Ishikawa (cell line): Measurements from ENCODE around the gene HBM.

Experiments used
- CEBPB ChIP-seq: IDR thresholded peaks from 2 replicates; pipeline ENCODE4 v1.6.1; 2012
- CREB1 ChIP-seq: IDR thresholded peaks from 2 replicates; pipeline ENCODE4 v1.6.1; 2012; ENCODE audit warnings: low read depth
- EGR1 ChIP-seq: IDR thresholded peaks from 2 replicates; pipeline ENCODE4 v1.6.1; 2012
- EP300 ChIP-seq: IDR thresholded peaks from 2 replicates; pipeline ENCODE4 v1.6.1; 2012; ENCODE audit warnings: borderline replicate concordance
- FOXM1 ChIP-seq: IDR thresholded peaks from 2 replicates; pipeline ENCODE4 v1.6.1; 2012; ENCODE audit warnings: low read depth, borderline replicate concordance
- NFIC ChIP-seq: IDR thresholded peaks from 2 replicates; pipeline ENCODE4 v1.6.1; 2012
- RAD21 ChIP-seq: IDR thresholded peaks from 2 replicates; pipeline ENCODE4 v1.6.1; 2012; ENCODE audit warnings: low read depth
- REST ChIP-seq: IDR thresholded peaks from 2 replicates; pipeline ENCODE4 v1.6.1; 2012; ENCODE audit warnings: low read depth, mild to moderate bottlenecking
- TAF1 ChIP-seq: IDR thresholded peaks from 2 replicates; pipeline ENCODE4 v1.6.1; 2012; ENCODE audit warnings: low read depth, mild to moderate bottlenecking
- TCF12 ChIP-seq: IDR thresholded peaks from 2 replicates; pipeline ENCODE4 v1.6.1; 2012; ENCODE audit warnings: low read depth
- TEAD4 ChIP-seq: IDR thresholded peaks from 2 replicates; pipeline ENCODE4 v1.6.1; 2012
- YY1 ChIP-seq: IDR thresholded peaks from 2 replicates; pipeline ENCODE4 v1.6.1; 2012; ENCODE audit warnings: low read depth
- ZBTB7A ChIP-seq: IDR thresholded peaks from 2 replicates; pipeline ENCODE4 v1.6.1; 2012; ENCODE audit warnings: low read depth
- TF ChIP-seq, protein P1 (sequence below): IDR thresholded peaks from 2 replicates; pipeline ENCODE4 v1.6.1; 2012
- TF ChIP-seq, protein P2 (sequence below): IDR thresholded peaks from 2 replicates; pipeline ENCODE4 v1.6.1; 2012

The HBM gene

GRCh38 chr16:146646-147045 lies 19.1 kb upstream of the HBM start:
- TF ChIP-seq YY1 = no peak
- TF ChIP-seq FOXM1 = no peak
- TF ChIP-seq CREB1 = no peak
- TF ChIP-seq TAF1 = no peak
- TF ChIP-seq, protein P1, sequence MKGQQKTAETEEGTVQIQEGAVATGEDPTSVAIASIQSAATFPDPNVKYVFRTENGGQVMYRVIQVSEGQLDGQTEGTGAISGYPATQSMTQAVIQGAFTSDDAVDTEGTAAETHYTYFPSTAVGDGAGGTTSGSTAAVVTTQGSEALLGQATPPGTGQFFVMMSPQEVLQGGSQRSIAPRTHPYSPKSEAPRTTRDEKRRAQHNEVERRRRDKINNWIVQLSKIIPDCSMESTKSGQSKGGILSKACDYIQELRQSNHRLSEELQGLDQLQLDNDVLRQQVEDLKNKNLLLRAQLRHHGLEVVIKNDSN = no peak

- TF ChIP-seq EP300 (no peak), NFIC (no peak), RAD21 (no peak), YY1 (no peak), ZBTB7A (no peak)
These were observed 16.6 kb upstream of the HBM start for GRCh38 chr16:149024-149660.

GRCh38 chr16:152141-153128 lies 13.3 kb upstream of the HBM start, which contains the start of gene HBZ:
Gene HBZ (plus strand): TSS chr16:152644. CDS start chr16:152910, 266 bp downstream.
- TF ChIP-seq CREB1 = no peak
- TF ChIP-seq EGR1 = no peak
- no peak for TF ChIP-seq NFIC
- no peak for TF ChIP-seq TCF12
- TF ChIP-seq, protein P1 = no peak
- no peak for TF ChIP-seq CEBPB
- TF ChIP-seq EP300 = no peak
- TF ChIP-seq, protein P2, sequence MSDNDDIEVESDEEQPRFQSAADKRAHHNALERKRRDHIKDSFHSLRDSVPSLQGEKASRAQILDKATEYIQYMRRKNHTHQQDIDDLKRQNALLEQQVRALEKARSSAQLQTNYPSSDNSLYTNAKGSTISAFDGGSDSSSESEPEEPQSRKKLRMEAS = no peak
- TF ChIP-seq REST = no peak
- no peak for TF ChIP-seq TEAD4
- no peak for TF ChIP-seq ZBTB7A
- TF ChIP-seq FOXM1 = no peak
- no peak for TF ChIP-seq YY1
- no peak for TF ChIP-seq TAF1
- no peak for TF ChIP-seq RAD21

- TF ChIP-seq TCF12 (no peak), ZBTB7A (peak; percentile 67; the same call in 1 of the 2 replicates), EGR1 (peak; percentile 75)
- TF ChIP-seq, protein P2 = peak; percentile 51
- TF ChIP-seq, protein P1 = no peak
These were observed 11.4 kb upstream of the HBM start for GRCh38 chr16:154217-155030.

DNA sequence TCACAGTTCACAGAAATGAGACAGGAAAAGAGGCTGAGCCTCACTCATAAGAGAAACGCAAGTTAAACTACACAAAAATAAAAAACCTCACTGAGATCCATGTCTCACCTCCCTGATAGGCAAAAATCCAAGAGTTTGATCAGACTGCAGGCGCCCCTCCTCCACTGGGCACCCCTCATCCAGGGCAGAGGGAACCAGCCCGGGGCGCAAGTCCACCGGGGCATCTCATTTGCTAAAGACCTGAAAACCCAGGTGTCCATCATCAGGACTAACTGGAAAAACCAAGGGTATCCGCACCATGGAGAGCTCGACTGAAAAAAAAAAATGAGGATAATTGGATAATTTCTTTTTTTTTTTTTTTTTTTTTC lies 10.8 kb upstream of the HBM start:
- TF ChIP-seq, protein P1 = no peak
- TF ChIP-seq EP300 (no peak), TCF12 (no peak), TAF1 (no peak), FOXM1 (no peak), TEAD4 (no peak), CREB1 (no peak), EGR1 (no peak), NFIC (no peak)
